ENCODE measurements around the gene FRMPD4. TPM values are rescaled to one million over a fixed set of nuclear protein-coding genes. Genes with fewer than 3 reads are reported as not detected.

FRMPD4 gene
- total and polyA plus RNA-seq, 2 donors (not counting 1 experiment from before 2014, with no cell fraction given): 0.50 to 1.5 TPM

DNA sequence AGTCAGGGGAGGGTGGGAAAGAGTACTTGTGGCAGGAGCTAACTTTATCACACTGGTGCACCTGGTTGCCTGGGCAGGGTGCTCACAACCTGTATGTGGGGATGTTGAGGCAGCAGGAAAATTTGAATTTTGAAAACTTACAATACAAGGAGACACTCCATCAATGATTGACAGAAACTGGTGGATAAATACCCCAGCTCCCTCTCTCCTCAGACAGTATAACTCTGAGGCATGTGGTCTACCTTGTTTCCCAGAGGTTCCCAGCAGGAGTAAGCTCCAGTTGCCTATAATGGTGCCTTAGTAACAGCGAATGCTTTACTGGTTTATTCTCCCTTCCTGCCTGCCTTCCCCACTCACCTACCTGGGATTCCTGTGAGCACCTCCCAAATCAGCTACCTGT is 541.2 kb downstream of the FRMPD4 start:
- H3K9me3 ChIP-seq (ENCODE audit: control insufficient read depth, insufficient read depth, low read depth, low read length): no peaks in the 10 kb centered on the region
- H3K4me2 ChIP-seq (ENCODE audit: extremely low read depth, insufficient read depth, low read length): no peak overlapping the region
- no peaks in the 10 kb centered on the region for H4K20me1 ChIP-seq (ENCODE audit: control insufficient read depth, extremely low read depth, insufficient read depth, low read length)
- no peaks in the 10 kb centered on the region for H3K79me2 ChIP-seq (ENCODE audit: control insufficient read depth, insufficient read depth, low read length)
- H3K27me3 ChIP-seq (ENCODE audit: control insufficient read depth, insufficient read depth, low read length): no peaks in the 10 kb centered on the region
- no peaks in the 10 kb centered on the region for H3K36me3 ChIP-seq (ENCODE audit: control insufficient read depth, insufficient read depth, low read length)
- no peak for DNase-seq (ENCODE audit: low read depth in 2 of 2)
- no peaks in the 10 kb centered on the region for H3K4me1 ChIP-seq (ENCODE audit: control insufficient read depth, extremely low read depth, insufficient read depth, low read length)
- no peak for TF ChIP-seq EZH2 (IDR thresholded peaks at IDR 0.05; ENCODE audit: low read length, missing control alignments)
- TF ChIP-seq, protein P1, sequence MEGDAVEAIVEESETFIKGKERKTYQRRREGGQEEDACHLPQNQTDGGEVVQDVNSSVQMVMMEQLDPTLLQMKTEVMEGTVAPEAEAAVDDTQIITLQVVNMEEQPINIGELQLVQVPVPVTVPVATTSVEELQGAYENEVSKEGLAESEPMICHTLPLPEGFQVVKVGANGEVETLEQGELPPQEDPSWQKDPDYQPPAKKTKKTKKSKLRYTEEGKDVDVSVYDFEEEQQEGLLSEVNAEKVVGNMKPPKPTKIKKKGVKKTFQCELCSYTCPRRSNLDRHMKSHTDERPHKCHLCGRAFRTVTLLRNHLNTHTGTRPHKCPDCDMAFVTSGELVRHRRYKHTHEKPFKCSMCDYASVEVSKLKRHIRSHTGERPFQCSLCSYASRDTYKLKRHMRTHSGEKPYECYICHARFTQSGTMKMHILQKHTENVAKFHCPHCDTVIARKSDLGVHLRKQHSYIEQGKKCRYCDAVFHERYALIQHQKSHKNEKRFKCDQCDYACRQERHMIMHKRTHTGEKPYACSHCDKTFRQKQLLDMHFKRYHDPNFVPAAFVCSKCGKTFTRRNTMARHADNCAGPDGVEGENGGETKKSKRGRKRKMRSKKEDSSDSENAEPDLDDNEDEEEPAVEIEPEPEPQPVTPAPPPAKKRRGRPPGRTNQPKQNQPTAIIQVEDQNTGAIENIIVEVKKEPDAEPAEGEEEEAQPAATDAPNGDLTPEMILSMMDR (conservative IDR thresholded peaks at IDR 0.05 in 1 of 2, IDR thresholded peaks at IDR 0.05 in 1 of 2; ENCODE audit: low read depth in 1 of 2, low read length in 2 of 2): no peak
- no peak overlapping the region for H3K27ac ChIP-seq (ENCODE audit: insufficient read depth, low read length)
- no peak overlapping the region for H3K4me3 ChIP-seq (replicated peaks in 1 of 4; ENCODE audit: control extremely low read depth in 1 of 4, insufficient read depth in 1 of 4, low read depth in 3 of 4, low read length in 4 of 4)
- no peak overlapping the region for H3K9ac ChIP-seq (ENCODE audit: insufficient read depth, low read length)
- no peak overlapping the region for H2AFZ ChIP-seq (ENCODE audit: low read length)

DNA sequence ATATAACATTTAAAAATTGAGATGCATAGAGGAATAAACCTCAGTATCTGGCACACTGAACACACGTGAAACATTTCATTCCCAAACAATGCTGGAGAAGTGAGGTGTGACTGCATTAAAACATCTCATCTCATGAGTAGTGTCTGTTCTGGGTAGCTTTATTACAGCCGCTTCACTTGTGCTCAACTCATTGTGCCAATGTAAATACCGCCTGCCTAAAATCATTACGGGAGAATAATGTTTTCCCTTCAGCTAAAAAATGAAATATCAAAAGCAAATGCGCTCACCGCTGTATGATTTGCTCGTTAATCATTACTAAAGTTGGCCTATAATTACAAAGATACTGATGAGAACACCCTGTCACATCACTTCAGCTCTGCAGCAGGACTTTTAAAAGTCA is 542.8 kb downstream of the FRMPD4 start:
- H3K4me3 ChIP-seq (replicated peaks in 1 of 4; ENCODE audit: control extremely low read depth in 1 of 4, insufficient read depth in 1 of 4, low read depth in 3 of 4, low read length in 4 of 4): no peak overlapping the region
- no peaks in the 10 kb centered on the region for H4K20me1 ChIP-seq (ENCODE audit: control insufficient read depth, extremely low read depth, insufficient read depth, low read length)
- no peaks in the 10 kb centered on the region for H3K27me3 ChIP-seq (ENCODE audit: control insufficient read depth, insufficient read depth, low read length)
- TF ChIP-seq EZH2 (IDR thresholded peaks at IDR 0.05; ENCODE audit: low read length, missing control alignments): no peak
- TF ChIP-seq, protein P1 (conservative IDR thresholded peaks at IDR 0.05 in 1 of 2, IDR thresholded peaks at IDR 0.05 in 1 of 2; ENCODE audit: low read depth in 1 of 2, low read length in 2 of 2): no peak
- DNase-seq (ENCODE audit: low read depth in 2 of 2): no peak
- no peak overlapping the region for H3K9ac ChIP-seq (ENCODE audit: insufficient read depth, low read length)
- no peaks in the 10 kb centered on the region for H3K9me3 ChIP-seq (ENCODE audit: control insufficient read depth, insufficient read depth, low read depth, low read length)
- no peaks in the 10 kb centered on the region for H3K79me2 ChIP-seq (ENCODE audit: control insufficient read depth, insufficient read depth, low read length)
- H3K36me3 ChIP-seq (ENCODE audit: control insufficient read depth, insufficient read depth, low read length): no peaks in the 10 kb centered on the region
- no peak overlapping the region for H2AFZ ChIP-seq (ENCODE audit: low read length)
- no peak overlapping the region for H3K27ac ChIP-seq (ENCODE audit: insufficient read depth, low read length)
- H3K4me2 ChIP-seq (ENCODE audit: extremely low read depth, insufficient read depth, low read length): no peak overlapping the region
- no peaks in the 10 kb centered on the region for H3K4me1 ChIP-seq (ENCODE audit: control insufficient read depth, extremely low read depth, insufficient read depth, low read length)

DNA sequence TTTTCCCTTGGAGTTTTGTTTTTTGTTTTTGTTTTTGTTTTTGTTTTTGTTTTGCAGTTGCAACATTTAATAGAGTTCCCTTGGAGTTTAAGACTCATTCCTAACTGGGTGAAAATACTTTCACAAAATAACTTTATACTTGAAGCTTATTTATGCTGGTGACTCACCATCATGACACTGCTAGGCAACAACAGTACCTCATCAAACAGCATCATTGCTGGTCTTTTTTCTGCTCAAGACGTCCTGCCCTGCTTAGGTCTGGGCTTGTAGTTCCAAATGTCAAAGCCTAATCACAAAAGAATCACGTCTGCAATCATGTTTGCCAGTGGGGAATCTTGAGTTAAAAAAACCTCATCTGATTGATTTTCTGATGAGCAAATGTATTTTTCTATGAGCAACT is 547.3 kb downstream of the FRMPD4 start:
- peak; percentile 3 to 9 for DNase-seq (ENCODE audit: low read depth in 2 of 2)
- no peaks in the 10 kb centered on the region for H3K9me3 ChIP-seq (ENCODE audit: control insufficient read depth, insufficient read depth, low read depth, low read length)
- TF ChIP-seq EZH2 (IDR thresholded peaks at IDR 0.05; ENCODE audit: low read length, missing control alignments): no peak
- TF ChIP-seq, protein P1 (conservative IDR thresholded peaks at IDR 0.05 in 1 of 2, IDR thresholded peaks at IDR 0.05 in 1 of 2; ENCODE audit: low read depth in 1 of 2, low read length in 2 of 2): no peak

More for the DNA sequence above, 547.3 kb downstream of the FRMPD4 start:
- H3K27ac ChIP-seq (ENCODE audit: insufficient read depth, low read length): no peak overlapping the region
- H3K4me1 ChIP-seq (ENCODE audit: control insufficient read depth, extremely low read depth, insufficient read depth, low read length): no peaks in the 10 kb centered on the region
- no peak overlapping the region for H3K4me2 ChIP-seq (ENCODE audit: extremely low read depth, insufficient read depth, low read length)
- H3K4me3 ChIP-seq (replicated peaks in 1 of 4; ENCODE audit: control extremely low read depth in 1 of 4, insufficient read depth in 1 of 4, low read depth in 3 of 4, low read length in 4 of 4): no peak overlapping the region
- no peak overlapping the region for H2AFZ ChIP-seq (ENCODE audit: low read length)
- no peaks in the 10 kb centered on the region for H3K27me3 ChIP-seq (ENCODE audit: control insufficient read depth, insufficient read depth, low read length)
- no peaks in the 10 kb centered on the region for H3K79me2 ChIP-seq (ENCODE audit: control insufficient read depth, insufficient read depth, low read length)
- H3K36me3 ChIP-seq (ENCODE audit: control insufficient read depth, insufficient read depth, low read length): no peaks in the 10 kb centered on the region
- no peak overlapping the region for H3K9ac ChIP-seq (ENCODE audit: insufficient read depth, low read length)
- H4K20me1 ChIP-seq (ENCODE audit: control insufficient read depth, extremely low read depth, insufficient read depth, low read length): no peaks in the 10 kb centered on the region
